ENCODE results near the gene ORAI3. TPM values are rescaled to one million over a fixed set of nuclear protein-coding genes. Genes with fewer than 3 reads are reported as not detected.

Gene ORAI3
- total and polyA plus RNA-seq, 2 of the 13 experiments (the other 11 are each of a cell fraction or from before 2014, with no cell fraction given), result 11.4 to 32.0 TPM

DNA sequence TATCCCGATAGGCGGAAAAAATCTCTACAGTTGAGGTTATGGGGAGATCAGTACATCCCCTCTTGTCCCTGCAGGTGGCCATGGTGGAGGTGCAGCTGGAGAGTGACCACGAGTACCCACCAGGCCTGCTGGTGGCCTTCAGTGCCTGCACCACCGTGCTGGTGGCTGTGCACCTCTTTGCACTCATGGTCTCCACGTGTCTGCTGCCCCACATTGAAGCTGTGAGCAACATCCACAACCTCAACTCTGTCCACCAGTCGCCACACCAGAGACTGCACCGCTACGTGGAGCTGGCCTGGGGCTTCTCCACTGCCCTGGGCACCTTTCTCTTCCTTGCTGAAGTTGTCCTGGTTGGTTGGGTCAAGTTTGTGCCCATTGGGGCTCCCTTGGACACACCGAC, 4.2 kb downstream of the ORAI3 start (continued):
- TF ChIP-seq, protein P1, sequence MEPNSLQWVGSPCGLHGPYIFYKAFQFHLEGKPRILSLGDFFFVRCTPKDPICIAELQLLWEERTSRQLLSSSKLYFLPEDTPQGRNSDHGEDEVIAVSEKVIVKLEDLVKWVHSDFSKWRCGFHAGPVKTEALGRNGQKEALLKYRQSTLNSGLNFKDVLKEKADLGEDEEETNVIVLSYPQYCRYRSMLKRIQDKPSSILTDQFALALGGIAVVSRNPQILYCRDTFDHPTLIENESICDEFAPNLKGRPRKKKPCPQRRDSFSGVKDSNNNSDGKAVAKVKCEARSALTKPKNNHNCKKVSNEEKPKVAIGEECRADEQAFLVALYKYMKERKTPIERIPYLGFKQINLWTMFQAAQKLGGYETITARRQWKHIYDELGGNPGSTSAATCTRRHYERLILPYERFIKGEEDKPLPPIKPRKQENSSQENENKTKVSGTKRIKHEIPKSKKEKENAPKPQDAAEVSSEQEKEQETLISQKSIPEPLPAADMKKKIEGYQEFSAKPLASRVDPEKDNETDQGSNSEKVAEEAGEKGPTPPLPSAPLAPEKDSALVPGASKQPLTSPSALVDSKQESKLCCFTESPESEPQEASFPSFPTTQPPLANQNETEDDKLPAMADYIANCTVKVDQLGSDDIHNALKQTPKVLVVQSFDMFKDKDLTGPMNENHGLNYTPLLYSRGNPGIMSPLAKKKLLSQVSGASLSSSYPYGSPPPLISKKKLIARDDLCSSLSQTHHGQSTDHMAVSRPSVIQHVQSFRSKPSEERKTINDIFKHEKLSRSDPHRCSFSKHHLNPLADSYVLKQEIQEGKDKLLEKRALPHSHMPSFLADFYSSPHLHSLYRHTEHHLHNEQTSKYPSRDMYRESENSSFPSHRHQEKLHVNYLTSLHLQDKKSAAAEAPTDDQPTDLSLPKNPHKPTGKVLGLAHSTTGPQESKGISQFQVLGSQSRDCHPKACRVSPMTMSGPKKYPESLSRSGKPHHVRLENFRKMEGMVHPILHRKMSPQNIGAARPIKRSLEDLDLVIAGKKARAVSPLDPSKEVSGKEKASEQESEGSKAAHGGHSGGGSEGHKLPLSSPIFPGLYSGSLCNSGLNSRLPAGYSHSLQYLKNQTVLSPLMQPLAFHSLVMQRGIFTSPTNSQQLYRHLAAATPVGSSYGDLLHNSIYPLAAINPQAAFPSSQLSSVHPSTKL (CRISPR knock-in tag; IDR thresholded peaks at IDR 0.05), result no peak
- TF ChIP-seq ZBTB7B (CRISPR knock-in tag; IDR thresholded peaks at IDR 0.05) (no peak), SPEN (CRISPR knock-in tag; IDR thresholded peaks at IDR 0.05; ENCODE audit: low read depth) (no peak), HNRNPLL (IDR thresholded peaks at IDR 0.05; ENCODE audit: low read depth, low read length, poor library complexity, severe bottlenecking) (no peak), RARA (CRISPR knock-in tag; IDR thresholded peaks at IDR 0.05) (no peak), ZFY (CRISPR knock-in tag; IDR thresholded peaks at IDR 0.05) (no peak), CENPT (CRISPR knock-in tag; IDR thresholded peaks at IDR 0.05; ENCODE audit: low read depth) (no peak), ZNF230 (CRISPR knock-in tag; IDR thresholded peaks at IDR 0.05) (no peak), POLR2G (IDR thresholded peaks at IDR 0.05; ENCODE audit: low read depth, low read length) (no peak), RBFOX2 (IDR thresholded peaks at IDR 0.05; ENCODE audit: low read depth, low read length) (no peak), ZKSCAN1 (IDR thresholded peaks at IDR 0.05; ENCODE audit: low read length) (no peak), MXD4 (CRISPR knock-in tag; IDR thresholded peaks at IDR 0.05) (no peak), IKZF4 (CRISPR knock-in tag; IDR thresholded peaks at IDR 0.05; ENCODE audit: borderline replicate concordance, low read depth, not compliant biosample characterization) (peak; percentile 13), ZNF713 (CRISPR knock-in tag; IDR thresholded peaks at IDR 0.05) (no peak), ZNF547 (CRISPR knock-in tag; IDR thresholded peaks at IDR 0.05) (no peak)
- TF ChIP-seq, protein P2, sequence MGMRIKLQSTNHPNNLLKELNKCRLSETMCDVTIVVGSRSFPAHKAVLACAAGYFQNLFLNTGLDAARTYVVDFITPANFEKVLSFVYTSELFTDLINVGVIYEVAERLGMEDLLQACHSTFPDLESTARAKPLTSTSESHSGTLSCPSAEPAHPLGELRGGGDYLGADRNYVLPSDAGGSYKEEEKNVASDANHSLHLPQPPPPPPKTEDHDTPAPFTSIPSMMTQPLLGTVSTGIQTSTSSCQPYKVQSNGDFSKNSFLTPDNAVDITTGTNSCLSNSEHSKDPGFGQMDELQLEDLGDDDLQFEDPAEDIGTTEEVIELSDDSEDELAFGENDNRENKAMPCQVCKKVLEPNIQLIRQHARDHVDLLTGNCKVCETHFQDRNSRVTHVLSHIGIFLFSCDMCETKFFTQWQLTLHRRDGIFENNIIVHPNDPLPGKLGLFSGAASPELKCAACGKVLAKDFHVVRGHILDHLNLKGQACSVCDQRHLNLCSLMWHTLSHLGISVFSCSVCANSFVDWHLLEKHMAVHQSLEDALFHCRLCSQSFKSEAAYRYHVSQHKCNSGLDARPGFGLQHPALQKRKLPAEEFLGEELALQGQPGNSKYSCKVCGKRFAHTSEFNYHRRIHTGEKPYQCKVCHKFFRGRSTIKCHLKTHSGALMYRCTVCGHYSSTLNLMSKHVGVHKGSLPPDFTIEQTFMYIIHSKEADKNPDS (CRISPR knock-in tag; IDR thresholded peaks at IDR 0.05), result no peak
- TF ChIP-seq, protein P3, sequence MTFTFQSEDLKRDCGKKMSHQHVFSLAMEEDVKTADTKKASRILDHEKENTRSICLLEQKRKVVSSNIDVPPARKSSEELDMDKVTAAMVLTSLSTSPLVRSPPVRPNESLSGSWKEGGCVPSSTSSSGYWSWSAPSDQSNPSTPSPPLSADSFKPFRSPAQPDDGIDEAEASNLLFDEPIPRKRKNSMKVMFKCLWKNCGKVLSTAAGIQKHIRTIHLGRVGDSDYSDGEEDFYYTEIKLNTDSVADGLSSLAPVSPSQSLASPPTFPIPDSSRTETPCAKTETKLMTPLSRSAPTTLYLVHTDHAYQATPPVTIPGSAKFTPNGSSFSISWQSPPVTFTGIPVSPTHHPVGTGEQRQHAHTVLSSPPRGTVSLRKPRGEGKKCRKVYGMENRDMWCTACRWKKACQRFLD (CRISPR knock-in tag; IDR thresholded peaks at IDR 0.05; ENCODE audit: borderline replicate concordance), result no peak
- TF ChIP-seq, protein P4, sequence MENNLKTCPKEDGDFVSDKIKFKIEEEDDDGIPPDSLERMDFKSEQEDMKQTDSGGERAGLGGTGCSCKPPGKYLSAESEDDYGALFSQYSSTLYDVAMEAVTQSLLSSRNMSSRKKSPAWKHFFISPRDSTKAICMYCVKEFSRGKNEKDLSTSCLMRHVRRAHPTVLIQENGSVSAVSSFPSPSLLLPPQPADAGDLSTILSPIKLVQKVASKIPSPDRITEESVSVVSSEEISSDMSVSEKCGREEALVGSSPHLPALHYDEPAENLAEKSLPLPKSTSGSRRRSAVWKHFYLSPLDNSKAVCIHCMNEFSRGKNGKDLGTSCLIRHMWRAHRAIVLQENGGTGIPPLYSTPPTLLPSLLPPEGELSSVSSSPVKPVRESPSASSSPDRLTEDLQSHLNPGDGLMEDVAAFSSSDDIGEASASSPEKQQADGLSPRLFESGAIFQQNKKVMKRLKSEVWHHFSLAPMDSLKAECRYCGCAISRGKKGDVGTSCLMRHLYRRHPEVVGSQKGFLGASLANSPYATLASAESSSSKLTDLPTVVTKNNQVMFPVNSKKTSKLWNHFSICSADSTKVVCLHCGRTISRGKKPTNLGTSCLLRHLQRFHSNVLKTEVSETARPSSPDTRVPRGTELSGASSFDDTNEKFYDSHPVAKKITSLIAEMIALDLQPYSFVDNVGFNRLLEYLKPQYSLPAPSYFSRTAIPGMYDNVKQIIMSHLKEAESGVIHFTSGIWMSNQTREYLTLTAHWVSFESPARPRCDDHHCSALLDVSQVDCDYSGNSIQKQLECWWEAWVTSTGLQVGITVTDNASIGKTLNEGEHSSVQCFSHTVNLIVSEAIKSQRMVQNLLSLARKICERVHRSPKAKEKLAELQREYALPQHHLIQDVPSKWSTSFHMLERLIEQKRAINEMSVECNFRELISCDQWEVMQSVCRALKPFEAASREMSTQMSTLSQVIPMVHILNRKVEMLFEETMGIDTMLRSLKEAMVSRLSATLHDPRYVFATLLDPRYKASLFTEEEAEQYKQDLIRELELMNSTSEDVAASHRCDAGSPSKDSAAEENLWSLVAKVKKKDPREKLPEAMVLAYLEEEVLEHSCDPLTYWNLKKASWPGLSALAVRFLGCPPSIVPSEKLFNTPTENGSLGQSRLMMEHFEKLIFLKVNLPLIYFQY (CRISPR knock-in tag; IDR thresholded peaks at IDR 0.05; ENCODE audit: borderline replicate concordance), result no peak
- TF ChIP-seq, protein P5, sequence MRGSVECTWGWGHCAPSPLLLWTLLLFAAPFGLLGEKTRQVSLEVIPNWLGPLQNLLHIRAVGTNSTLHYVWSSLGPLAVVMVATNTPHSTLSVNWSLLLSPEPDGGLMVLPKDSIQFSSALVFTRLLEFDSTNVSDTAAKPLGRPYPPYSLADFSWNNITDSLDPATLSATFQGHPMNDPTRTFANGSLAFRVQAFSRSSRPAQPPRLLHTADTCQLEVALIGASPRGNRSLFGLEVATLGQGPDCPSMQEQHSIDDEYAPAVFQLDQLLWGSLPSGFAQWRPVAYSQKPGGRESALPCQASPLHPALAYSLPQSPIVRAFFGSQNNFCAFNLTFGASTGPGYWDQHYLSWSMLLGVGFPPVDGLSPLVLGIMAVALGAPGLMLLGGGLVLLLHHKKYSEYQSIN (CRISPR knock-in tag; IDR thresholded peaks at IDR 0.05; ENCODE audit: borderline replicate concordance), result no peak
